Skeletal muscle satellite cell (primary cell): Measurements from ENCODE around the gene LRRC26.

Experiments
- H3K27me3 ChIP-seq: 2 replicates; pipeline ENCODE4 v1.7.0; 2013; ENCODE audit warnings: low read length; ENCODE audit not compliant: control insufficient read depth, insufficient read depth
- H3K36me3 ChIP-seq: 2 replicates; pipeline ENCODE4 v1.7.0; 2013; ENCODE audit warnings: mild to moderate bottlenecking, control low read depth, low read length; ENCODE audit not compliant: insufficient read depth
- H3K4me1 ChIP-seq: 2 replicates; pipeline ENCODE4 v1.7.0; 2013; ENCODE audit warnings: low read length; ENCODE audit not compliant: control insufficient read depth, insufficient read depth
- H3K4me2 ChIP-seq: 2 replicates; pipeline ENCODE4 v1.7.0; 2013; ENCODE audit warnings: mild to moderate bottlenecking, low read length
- H3K4me3 ChIP-seq: 2 replicates; pipeline ENCODE4 v1.7.0; 2013; ENCODE audit warnings: low read length
- H3K9ac ChIP-seq: 2 replicates; pipeline ENCODE4 v1.7.0; 2013; ENCODE audit warnings: mild to moderate bottlenecking, low read depth, low read length, moderate library complexity
- H3K9me3 ChIP-seq: replicated peaks from 2 replicates; pipeline ENCODE4 v1.7.0; 2013; ENCODE audit warnings: mild to moderate bottlenecking, control low read depth, low read length

Gene LRRC26

DNA sequence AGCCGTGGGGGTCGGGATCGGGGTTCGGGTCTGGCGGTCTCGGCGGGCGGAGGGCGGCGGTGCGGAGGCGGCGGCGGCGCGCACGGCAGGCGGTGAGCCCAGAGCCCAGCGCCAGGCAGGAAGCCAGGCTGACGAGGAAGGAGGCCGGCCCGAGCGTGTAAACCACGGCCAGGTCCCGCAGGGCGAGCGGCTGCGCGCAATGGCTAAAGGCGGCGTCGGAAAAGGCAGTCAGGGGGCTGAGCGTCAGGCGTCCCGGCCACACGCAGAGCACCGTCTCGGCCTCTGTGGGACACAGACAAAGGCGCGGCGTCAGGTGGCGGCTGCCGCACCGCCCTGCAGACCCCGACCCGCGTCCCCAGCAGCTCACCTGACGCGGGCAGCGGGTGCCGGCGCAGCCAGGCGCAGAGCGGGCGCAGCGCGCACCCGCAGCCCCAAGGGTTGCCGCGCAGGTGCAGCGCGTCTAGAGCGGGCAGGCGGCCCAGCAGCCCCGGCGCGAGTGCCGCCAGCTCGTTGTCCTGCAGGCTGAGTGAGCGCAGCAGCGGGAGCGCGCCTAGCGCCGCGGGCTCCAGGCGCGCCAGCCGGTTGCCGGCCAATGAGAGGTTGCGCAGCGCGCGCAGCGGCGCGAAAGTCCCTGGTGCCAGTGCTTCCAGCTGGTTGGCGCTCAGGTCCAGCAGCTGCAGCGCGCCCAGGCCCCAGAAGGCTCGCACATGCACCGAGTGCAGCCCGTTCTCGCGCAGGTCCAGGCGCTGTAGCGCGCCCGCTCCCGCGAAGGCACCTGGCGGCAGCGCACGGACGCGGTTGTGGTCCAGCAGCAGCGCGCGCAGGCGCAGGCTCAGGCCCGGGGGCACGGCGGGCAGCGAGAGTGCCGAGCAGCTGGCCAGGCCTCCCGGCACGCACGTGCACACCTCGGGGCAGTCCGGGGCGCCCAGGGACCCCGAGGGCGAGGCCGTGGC, 671 bp downstream of the LRRC26 start:
- no peaks in the 10 kb centered on the region for H3K36me3 ChIP-seq
- H3K4me2 ChIP-seq: peak overlapping the region; percentile 61
- H3K27me3 ChIP-seq: peaks cover 85% of the 10 kb centered on the region
- H3K9me3 ChIP-seq: no peaks in the 10 kb centered on the region
- no peak overlapping the region for H3K9ac ChIP-seq
- H3K4me1 ChIP-seq: peaks cover 11% of the 10 kb centered on the region
- H3K4me3 ChIP-seq: peak overlapping the region; percentile 19

GRCh38 chr9:137168573-137168903, 1.3 kb downstream of the LRRC26 start:
- Histone ChIP-seq H3K4me3 (no peak overlapping the region), H3K4me2 (peak overlapping the region; percentile 61), H3K9ac (no peak overlapping the region), H3K27me3 (peaks cover 85% of the 10 kb centered on the region), H3K4me1 (peaks cover 11% of the 10 kb centered on the region), H3K9me3 (no peaks in the 10 kb centered on the region), H3K36me3 (no peaks in the 10 kb centered on the region)

- Histone ChIP-seq H3K27me3 (peaks cover 87% of the 10 kb centered on the region), H3K9ac (no peak overlapping the region), H3K4me2 (no peak overlapping the region), H3K4me3 (no peak overlapping the region), H3K36me3 (no peaks in the 10 kb centered on the region), H3K4me1 (peaks cover 11% of the 10 kb centered on the region), H3K9me3 (no peaks in the 10 kb centered on the region)
Observed at GRCh38 chr9:137167747-137168572, 1.9 kb downstream of the LRRC26 start.

GRCh38 chr9:137167277-137167746, 2.5 kb downstream of the LRRC26 start:
- no peaks in the 10 kb centered on the region for H3K36me3 ChIP-seq
- H3K9me3 ChIP-seq: no peaks in the 10 kb centered on the region
- peaks cover 88% of the 10 kb centered on the region for H3K27me3 ChIP-seq
- no peak overlapping the region for H3K4me2 ChIP-seq
- no peak overlapping the region for H3K4me3 ChIP-seq
- H3K4me1 ChIP-seq: peaks cover 11% of the 10 kb centered on the region
- H3K9ac ChIP-seq: no peak overlapping the region

- no peaks in the 10 kb centered on the region for H3K36me3 ChIP-seq
- no peak overlapping the region for H3K4me3 ChIP-seq
- H3K27me3 ChIP-seq: peaks cover 83% of the 10 kb centered on the region
Observed at GRCh38 chr9:137166380-137167229, 3.2 kb downstream of the LRRC26 start.

GRCh38 chr9:137165250-137165836, 4.5 kb downstream of the LRRC26 start:
- Histone ChIP-seq H3K4me1 (peaks cover 11% of the 10 kb centered on the region), H3K9me3 (no peaks in the 10 kb centered on the region), H3K4me2 (no peak overlapping the region), H3K36me3 (no peaks in the 10 kb centered on the region), H3K4me3 (no peak overlapping the region), H3K27me3 (peaks cover 78% of the 10 kb centered on the region), H3K9ac (no peak overlapping the region)

More at GRCh38 chr9:137166380-137167229, 3.2 kb downstream of the LRRC26 start:
- Histone ChIP-seq H3K9ac (no peak overlapping the region), H3K4me1 (peaks cover 11% of the 10 kb centered on the region), H3K9me3 (no peaks in the 10 kb centered on the region), H3K4me2 (no peak overlapping the region)

DNA sequence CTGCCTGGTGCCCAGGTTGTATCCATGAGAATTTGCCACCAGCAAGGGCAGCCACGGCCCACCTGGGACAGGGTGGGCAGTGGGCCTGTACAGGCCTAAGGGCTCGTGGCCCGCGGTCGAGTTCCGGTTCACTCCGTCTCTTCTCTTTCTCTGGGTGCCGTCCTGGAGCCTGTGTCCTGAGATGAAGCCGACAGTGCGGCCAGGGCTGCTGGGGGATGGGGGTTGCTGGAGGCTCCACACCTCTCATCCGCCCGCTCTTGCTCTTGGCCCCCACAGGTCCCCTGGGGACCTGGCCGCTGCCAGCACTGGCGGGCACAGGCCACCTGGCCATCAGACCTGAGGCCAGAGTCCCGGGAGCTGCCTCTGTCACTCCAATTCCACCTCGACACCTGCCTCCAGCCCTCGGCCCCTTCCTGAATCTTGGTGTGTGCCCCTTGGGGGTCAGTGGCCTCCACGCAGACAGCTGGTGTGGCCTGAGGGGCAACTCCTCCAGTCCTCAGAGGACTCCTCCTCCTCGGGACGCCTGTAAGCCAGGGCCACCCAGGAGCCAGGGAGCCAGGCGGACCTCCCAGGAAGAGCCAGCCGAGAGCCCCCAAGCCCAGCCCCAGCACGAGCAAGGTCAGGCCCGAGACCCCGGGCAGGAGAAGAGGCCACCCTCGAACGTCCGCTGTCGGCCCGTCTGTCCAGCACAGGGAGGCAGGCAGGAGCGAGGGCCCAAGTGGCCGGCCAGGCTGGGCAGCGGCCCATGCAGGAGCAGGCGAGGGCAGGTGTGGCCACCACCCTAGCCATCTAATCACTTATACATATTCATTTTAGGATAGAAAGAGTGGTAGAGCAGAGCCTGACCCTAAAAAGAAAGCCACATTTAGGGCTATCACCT, 5.2 kb downstream of the LRRC26 start:
- no peak overlapping the region for H3K4me2 ChIP-seq
- peaks cover 77% of the 10 kb centered on the region for H3K27me3 ChIP-seq
- no peak overlapping the region for H3K9ac ChIP-seq
- no peaks in the 10 kb centered on the region for H3K9me3 ChIP-seq
- peaks cover 11% of the 10 kb centered on the region for H3K4me1 ChIP-seq
- H3K4me3 ChIP-seq: no peak overlapping the region
- no peaks in the 10 kb centered on the region for H3K36me3 ChIP-seq

- Histone ChIP-seq H3K4me2 (no peak overlapping the region), H3K9me3 (no peaks in the 10 kb centered on the region), H3K9ac (no peak overlapping the region), H3K4me1 (peaks cover 4% of the 10 kb centered on the region), H3K4me3 (no peak overlapping the region), H3K36me3 (no peaks in the 10 kb centered on the region), H3K27me3 (peaks cover 77% of the 10 kb centered on the region)
Observed at GRCh38 chr9:137163805-137164204, 6.0 kb downstream of the LRRC26 start.

DNA sequence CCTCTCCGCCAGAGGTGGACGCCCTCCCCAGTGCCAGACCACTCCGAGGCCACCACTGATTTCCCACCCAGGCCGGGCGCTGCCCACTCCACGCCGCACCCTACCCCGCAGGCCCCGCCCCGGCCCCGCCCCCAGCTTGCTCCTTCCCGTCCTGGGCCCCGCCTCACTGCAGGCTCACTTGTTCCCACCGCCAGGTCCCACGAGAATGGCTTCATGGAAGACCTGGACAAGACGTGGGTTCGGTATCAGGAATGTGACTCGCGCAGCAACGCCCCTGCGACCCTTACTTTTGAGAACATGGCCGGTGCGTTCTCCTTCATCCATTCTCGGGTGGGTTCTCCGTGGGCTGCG, 6.5 kb downstream of the LRRC26 start:
- peak overlapping the region; percentile 78 for H3K4me2 ChIP-seq
- no peak overlapping the region for H3K9ac ChIP-seq
- H3K9me3 ChIP-seq: no peaks in the 10 kb centered on the region
- no peaks in the 10 kb centered on the region for H3K4me1 ChIP-seq
- peaks cover 79% of the 10 kb centered on the region for H3K27me3 ChIP-seq
- H3K36me3 ChIP-seq: no peaks in the 10 kb centered on the region
- peak overlapping the region; percentile 28 for H3K4me3 ChIP-seq
